GM18951 (cell line): ENCODE results near the gene RHBDD1.

Experiments
- POLR2A ChIP-seq: IDR thresholded peaks from 4 replicates; pipeline ENCODE4 v1.6.1; 2011; ENCODE audit warnings: mild to moderate bottlenecking; ENCODE audit not compliant: insufficient read length, insufficient read depth; ENCODE audit errors: extremely low read depth
- in situ Hi-C: fragments of 300-500 bp; cut with MboI; formaldehyde crosslinking; loops from one replicate; pipeline ENCODE4 v1.12.0; 2022; ENCODE audit warnings: low sequenced_read_pairs, mixed read lengths, inconsistent platforms; ENCODE audit not compliant: unreplicated experiment

RHBDD1 gene

DNA sequence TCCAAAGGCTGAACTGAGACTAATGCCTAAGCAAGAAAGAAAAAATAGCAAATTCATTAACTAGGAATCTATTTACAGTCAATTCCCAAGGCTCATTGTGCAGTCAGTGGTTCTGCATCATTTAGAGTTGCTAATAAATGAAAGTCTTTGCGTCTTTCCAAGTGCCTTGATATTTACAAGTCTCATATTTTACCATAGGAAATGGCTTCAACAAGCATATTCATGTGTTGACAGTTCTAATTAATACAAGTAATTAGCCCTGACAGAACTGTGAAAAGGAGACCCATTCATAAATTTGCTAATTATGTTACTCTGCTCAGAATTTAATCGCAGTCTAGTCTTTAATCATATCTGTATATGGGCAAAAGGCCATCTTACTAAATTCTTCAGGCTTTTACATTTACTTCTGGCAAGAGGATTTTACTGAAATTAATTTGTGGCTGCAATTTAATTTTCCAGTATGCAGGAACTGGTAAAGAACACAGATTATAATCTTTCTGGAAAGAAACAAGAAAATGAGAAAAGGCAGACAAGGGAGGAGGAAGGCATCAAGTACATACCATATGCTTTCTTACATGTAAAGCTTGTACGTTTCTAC is 126.4 kb downstream of the RHBDD1 start:
- no peak for TF ChIP-seq POLR2A
- in situ Hi-C loops, result no loop called here

DNA sequence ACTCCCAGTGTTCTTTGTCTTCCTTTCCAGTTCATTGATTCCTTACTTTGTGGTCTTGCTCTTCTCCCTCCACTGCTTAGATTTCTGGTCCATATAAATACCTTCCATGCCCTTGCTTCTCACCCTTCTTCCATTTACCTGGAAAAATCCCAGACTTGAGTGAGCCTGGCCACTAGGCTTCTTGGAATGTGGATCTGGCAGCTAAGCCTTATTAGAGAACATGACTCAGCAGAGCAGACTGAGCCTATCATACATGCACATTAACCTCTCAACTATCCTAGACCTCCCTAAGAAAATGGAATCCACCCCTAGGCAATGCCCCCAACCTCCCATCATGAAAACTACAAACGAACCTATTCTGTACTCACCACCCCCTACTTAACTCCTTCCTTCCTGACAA is 127.7 kb downstream of the RHBDD1 start:
- in situ Hi-C loops, result no loop called here
- TF ChIP-seq POLR2A, result no peak

DNA sequence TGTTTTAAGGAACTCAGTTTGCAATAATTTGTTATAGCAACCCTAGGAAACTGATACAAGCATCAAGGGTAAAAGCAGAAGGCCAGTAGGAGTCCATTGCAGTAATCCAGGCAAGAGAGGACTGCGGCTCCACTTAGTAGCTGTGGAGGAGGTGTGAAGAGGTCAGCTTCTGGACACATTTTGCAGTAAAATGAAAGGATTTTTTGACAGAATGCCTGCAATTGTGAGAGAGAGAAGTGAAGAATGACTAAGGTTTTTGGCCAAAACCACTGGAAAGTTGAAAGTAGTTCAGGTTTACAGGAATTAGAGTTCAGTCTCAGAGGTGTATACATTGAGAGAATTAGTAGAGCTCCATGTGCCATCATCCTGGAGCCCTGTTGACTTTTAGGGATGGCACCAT is 129.5 kb downstream of the RHBDD1 start:
- in situ Hi-C loops, result no loop called here

DNA sequence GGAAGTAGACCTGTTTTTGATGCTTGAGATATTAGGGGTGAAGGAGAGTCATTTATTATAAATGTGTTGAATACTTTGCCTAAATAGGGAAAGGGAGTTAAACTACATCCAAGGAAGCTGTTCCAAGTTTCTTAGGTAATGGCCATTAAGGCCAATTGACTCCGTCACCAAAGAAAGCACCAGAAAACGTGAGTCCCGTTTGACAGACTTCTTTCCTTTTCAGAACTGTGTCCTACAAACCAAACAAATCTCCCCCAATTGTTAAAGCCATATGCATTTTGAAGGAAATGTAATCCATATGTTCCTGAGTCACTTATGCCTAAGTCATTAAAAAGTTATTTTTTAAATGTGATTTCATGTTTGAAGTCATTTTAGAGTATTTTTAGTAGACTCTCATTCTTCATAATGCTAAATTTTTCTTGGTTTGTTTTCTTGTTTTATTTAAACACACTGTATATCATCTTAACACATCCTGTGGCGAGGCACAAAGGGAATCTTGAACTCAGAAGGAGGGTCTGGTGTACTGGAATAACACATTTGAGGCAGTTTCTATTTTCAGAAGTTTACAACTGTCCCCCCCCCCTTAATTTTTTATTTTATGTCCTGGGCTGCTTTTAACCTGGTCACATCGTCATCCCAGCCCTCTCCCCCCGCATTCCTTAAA is 133.7 kb downstream of the RHBDD1 start:
- in situ Hi-C loops, result loop anchor here (10.0 kb wide), 1 partner anchor 155 kb away; no protein-coding TSS in a partner anchor
- TF ChIP-seq POLR2A, result no peak

More for the DNA sequence above, 129.5 kb downstream of the RHBDD1 start:
- no peak for TF ChIP-seq POLR2A

DNA sequence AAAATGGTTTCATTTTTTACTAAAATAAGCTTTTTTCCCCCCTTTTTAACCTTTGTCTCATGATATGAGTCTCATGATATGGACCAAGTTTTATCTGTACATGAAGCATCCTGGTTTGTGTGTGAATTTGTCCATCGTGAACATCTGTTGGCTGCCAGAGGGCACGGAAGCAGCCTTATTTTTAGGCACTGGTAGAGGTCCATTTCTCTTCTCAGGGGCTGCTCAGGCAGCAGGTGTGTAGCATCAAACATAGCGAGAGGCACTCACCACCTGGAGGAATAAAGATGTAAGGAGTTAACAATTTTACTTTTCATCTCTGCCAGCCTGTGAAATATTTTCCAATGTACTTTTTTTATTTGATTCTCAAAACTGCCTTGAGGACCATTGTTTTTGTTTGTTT is 134.5 kb downstream of the RHBDD1 start:
- peak; percentile 11 for TF ChIP-seq POLR2A
- in situ Hi-C loops, result loop anchor here (10.0 kb wide), 1 partner anchor 156 kb away; no protein-coding TSS in a partner anchor

DNA sequence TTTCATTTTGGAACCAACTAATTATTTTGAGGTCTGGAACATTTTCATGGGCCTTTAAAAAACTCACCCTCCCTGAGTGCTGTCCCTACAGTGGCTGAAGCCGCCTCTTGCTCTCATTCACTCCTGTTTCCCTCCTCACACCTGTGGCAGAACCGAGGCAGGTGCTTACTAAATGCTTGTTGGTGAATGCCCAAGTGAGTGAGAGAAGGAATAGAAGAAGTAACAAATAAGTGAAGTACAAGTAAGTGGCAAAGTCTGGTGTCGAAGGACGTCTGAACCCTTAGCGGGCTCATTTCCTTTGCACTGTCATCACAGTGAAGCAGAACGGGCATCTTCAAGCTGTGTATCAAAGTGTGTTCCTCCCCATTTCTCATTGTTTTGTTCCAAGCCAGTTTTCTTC is 135.2 kb downstream of the RHBDD1 start:
- in situ Hi-C loops, result loop anchor here (10.0 kb wide), 1 partner anchor 156 kb away; no protein-coding TSS in a partner anchor
- TF ChIP-seq POLR2A, result no peak

DNA sequence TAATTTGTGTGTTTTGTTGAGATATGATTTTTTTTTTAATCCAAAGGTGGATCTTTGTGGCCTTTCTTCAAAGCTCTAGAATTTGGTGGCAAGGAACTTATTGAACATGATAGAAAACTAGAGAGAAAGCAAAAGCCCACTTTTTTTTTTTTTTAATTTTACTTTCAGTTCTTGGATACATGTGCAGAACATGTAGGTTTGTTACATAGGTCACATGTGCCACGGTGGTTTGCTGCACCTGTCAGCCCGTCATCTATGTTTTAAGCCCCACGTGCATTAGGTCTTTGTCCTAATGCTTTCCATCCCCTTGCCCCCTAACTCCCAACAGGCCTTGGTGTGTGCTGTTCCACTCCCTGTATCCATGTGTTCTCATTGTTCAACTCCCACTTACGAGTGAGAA is 135.9 kb downstream of the RHBDD1 start:
- in situ Hi-C loops, result loop anchor here (10.0 kb wide), 1 partner anchor 157 kb away; no protein-coding TSS in a partner anchor
- TF ChIP-seq POLR2A, result no peak

DNA sequence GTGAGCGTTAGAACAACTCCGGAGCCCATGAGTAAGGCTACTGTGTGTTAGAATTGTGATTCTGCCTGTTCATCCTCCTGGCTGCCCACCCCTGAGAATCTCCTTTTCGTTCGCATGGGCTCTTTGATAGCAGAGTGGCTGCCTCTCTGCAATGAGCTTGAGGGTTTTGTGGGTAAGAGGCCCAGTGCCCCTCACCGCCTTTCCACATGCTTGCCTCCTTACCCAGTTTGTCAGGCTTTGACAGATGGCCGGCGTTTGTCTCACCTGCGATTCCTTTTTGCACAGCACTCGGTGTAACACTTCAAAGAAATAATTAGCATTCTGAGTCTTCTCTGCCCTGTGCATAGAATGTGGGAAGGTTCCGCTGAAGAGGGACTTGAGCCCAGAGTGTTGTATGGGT is 138.0 kb downstream of the RHBDD1 start:
- no peak for TF ChIP-seq POLR2A
- in situ Hi-C loops, result loop anchor here (10.0 kb wide), 1 partner anchor 159 kb away; no protein-coding TSS in a partner anchor

DNA sequence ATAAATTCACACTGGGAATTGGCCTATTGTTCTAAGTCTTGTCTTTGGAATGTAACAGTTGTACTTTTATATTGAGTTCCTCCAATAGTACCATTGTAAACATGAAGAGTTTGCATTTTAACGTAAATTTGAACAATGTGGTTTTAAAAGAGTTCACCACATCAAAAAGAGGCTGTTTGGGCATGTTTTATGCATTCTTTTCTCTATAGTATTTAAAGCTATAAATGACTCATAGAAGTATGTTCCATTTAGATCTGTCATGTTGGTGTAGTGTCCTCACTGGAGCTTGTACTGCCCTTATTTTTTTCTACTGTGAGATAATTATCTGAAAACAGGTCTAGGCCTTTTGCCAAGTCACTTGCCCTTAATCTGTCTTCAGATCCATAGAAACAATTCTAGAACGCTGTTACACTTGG is 141.9 kb downstream of the RHBDD1 start:
- in situ Hi-C loops, result loop anchor here (10.0 to 25.0 kb wide), 2 partner anchors 163 to 1290 kb away; no protein-coding TSS in a partner anchor
- no peak for TF ChIP-seq POLR2A

DNA sequence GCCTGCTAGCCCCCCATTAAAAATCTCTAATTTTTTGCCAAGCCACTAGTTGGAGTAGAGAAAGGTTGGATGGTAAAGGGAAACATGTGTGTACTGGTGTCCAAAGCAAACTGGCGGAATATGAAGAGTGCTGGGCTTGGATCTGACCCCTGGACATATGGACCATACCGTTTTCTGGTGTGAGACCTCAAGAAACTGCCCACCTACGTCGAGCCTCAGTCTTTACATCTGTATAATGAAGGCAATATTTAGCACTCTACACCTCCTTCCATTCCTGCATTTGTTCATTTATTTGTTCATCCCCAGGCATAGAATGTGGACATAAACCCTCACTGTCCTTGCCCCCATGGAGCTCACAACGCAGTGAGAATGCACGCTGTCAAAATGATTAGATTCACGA is 142.4 kb downstream of the RHBDD1 start:
- in situ Hi-C loops, result loop anchor here (10.0 to 25.0 kb wide), 2 partner anchors 163 to 1291 kb away; no protein-coding TSS in a partner anchor
- no peak for TF ChIP-seq POLR2A

DNA sequence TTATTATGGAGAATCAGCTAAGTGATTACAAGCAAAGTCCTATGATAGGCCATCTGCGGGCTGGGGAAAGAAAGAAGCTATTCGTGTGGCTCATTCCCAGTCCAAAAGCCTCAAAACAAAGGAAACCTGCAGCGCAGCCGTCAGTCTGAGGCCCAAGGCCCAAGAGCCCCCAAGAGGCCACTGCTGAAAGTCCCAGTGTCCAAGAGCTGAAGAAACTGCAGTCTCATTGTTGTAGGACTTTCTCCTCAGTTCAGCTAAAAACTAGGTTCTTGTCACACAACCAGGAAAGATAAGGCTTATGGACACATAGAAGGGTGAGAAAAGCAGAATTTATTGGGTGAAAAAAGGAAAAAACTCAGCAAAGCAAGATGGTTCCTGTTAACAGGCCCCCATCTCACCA is 143.2 kb downstream of the RHBDD1 start:
- no peak for TF ChIP-seq POLR2A
- in situ Hi-C loops, result loop anchor here (10.0 to 25.0 kb wide), 2 partner anchors 164 to 1292 kb away; no protein-coding TSS in a partner anchor

DNA sequence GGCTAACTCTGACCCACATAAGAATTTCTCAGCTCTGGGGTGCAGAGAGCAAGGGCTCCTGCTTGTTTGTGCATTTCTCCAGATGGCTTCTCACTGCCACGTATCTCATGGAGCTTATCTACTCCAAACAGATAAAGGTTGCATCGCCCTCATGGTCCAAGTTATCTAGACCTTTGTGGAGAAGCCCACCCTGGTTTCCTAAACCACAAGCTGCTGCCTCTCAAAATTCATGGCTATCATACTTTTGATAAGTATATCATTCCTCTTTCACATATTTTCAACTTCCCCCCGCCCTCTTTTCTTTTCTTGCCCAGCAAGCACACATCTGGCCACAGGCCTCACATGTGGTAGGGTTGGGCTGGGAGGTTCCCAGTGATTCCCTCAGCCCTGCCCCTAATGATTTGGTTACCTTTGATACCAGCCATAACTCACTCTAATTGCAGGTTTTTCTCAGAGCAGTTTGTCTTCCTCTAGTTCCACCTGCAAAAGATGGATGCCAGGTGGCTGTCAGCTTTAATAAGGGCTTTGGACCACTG is 146.0 kb downstream of the RHBDD1 start:
- TF ChIP-seq POLR2A, result no peak
- in situ Hi-C loops, result loop anchor here (25.0 kb wide), 1 partner anchor 1295 kb away; no protein-coding TSS in a partner anchor
